GM21390 (cell line): ENCODE results near the gene TEX51.

Source experiments
- ATAC-seq: cut with Tn5 transposase; IDR thresholded peaks from one replicate; pipeline ENCODE4 v1.9.1; 2021; ENCODE audit not compliant: unreplicated experiment

Gene TEX51

DNA sequence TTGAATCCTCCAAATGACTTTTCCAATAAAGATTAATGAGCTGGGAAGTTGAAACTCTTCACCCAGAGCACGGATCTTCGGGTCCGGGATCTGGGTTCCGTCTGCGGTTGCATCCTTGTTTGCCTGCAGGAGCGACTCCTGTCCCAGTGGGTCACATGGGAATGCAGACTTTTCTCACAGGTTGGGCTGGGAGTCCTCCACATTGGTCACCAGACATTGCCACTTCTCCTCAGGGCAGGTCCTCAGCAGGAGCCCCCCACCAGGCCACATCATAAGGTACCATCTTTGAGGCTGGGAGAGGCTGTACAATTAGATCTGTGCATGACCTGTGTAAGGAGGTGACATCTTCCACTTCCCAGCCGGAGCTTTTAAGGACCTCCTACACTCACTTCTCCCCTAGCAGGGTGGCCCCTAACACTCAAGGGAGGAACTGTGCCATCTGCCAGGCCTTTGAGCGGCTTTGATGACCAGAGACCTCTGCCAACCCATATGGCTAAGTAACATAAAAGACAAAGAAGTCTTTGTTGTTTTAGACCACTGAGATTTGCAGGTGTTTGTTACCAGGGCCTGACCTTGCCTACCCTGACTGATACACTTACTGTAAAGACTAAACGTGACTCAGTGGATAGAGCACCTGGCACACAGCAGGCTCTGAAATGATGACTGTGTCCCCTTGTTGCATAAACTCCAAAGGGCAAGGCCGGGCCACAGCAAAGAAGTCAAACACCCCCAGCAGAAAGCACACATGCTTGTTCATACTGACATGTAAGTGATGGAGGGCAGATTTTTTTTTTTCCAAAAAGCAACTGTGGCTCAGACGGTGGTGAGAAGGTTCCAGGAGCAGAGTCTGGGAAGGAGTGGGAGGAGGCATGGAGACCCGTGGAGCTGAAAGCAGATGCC is 7.9 kb upstream of the TEX51 start:
- no peak for ATAC-seq

DNA sequence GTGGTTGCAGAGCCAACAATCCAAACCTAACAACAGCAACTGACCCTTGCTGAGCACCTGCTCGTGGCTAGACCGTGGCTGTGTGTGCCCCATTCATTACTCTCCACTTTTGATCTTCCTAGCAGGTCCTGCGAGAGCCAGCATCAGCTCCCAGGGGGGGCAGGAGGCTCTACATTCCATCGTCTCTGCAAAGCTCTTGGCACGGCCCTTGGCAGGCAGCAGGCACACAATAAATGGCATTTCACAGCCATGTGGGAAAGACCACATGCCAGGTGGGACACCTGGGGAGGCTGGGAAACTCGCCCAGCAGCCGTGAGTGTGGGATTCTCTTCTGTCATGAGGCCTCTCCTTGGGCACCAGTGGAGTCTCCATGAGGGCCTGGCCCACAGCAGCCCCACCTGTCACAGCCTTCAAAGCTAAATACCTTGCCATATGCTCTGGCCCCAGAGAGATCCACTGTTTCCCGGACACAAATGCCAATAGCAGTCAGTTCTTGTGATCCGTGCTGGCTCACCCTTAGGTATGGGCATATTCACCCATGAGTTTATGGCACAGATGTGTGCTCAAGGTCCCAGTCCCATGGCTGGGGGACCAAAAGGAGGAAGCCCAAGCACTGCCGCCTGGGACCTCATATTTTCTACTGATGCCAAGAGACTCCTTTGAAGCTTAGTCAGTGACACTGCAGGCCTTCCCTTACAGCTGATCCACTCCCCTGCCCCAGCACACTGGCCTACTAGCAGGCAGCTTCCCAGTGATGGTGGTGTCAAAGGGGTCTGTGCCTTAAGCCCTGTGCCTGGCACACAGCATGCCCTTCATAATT is 6.8 kb upstream of the TEX51 start:
- ATAC-seq, result no peak

DNA sequence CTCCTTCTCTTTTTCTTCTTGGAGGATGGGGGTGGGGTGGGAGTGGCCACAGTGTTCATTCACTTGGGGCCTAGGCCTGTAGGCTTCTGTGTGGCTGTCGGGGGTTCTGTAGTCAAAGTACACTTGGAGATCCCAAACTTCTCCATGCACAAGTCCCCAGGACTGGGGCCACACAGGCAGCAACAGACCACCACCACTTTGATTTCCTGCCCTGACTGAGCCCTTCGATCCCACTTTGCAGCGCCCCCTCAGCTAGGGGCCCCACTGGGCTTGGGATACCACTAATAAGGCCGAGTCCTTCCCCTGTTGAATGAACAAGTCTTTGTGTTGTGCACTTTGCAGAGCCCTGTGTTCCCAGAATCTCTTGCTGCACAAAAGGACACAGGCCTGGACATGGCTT is 5.5 kb upstream of the TEX51 start:
- no peak for ATAC-seq

DNA sequence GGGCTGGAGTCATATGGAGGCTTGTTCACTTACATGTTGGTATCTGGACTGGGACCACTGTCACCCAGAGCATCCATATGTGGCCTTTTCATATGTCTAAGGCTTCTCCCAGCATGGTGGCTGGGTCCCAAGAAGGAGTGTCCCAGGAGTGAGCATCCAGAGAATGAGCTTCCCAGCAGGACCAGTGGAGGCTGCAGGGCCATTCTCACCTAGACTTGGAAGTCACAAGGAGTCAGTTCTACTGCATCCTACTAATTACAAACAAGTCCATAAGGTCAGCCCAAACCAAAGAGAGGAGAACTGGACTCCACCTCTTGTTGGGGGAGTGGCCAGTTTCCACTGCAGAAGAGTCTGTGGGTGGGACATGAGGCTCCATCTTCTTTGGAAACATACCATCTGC is 5.1 kb upstream of the TEX51 start:
- no peak for ATAC-seq

DNA sequence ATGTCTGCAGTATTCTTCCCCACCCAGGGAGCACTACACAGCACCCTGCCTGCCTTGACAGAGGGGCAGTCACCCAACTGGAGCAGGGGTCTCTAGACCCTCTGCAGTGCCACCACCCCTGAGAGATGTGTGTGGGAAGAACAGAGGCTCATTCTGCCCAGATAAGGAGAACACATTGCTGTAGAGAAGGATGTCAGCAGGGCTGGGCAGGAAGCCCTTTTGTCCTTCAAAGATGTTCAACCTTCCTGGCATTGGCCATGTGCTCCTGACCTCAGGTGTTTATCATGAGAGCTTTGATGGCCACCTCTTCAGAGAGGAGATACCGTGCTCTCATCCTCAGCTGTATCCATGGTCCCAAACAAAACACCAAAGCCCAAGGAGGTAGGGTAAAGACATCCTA is 4.6 kb upstream of the TEX51 start:
- ATAC-seq, result no peak

DNA sequence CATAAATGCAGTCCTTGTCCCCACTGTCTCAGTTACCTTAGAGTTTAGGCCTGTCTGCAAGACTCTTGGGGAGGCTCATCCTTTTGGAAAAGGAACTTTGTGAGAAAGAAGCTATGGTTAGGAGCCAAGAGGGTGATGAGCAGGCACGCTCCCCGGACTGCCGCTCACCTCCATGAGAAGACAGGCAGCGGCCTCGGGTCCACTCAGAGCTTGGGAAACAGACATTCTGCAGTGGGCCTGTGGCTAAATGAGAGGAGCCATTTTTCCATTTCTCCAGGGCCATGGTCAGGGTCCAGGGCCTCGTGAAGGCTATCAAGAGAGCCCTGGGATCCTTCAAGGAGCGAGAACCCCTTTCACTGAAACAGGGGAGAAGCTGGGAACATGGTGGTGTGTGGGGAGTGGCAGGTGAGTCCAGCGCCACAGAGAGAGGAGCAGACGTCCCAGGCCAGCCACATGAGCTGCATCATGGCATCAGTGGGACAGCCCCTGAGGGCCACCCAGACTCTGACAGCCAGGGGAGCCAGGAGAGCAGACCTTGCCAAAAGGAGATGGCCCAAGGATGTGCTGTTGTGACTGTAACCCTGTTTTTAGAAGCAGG is 4.0 kb upstream of the TEX51 start:
- ATAC-seq, result no peak

DNA sequence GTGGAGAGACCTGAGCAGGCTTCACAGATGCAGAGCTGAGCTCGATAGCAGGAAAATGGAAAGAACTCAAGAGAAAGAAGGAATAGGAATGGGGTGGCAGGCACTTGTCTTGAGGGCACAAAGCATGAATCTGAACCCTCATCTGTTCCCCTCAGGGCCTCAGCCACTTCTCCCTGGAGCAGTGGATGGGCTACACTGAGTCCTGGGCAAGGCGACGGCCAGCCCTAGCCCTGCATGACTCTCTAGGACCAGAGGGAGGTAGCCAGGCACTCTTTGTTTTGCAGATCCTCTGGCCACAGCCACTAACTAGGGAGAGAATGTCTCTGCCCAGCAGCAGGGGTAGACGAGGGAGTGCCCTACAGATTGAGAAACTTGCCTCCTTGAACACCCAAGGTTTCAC is 3.4 kb upstream of the TEX51 start:
- ATAC-seq, result no peak

DNA sequence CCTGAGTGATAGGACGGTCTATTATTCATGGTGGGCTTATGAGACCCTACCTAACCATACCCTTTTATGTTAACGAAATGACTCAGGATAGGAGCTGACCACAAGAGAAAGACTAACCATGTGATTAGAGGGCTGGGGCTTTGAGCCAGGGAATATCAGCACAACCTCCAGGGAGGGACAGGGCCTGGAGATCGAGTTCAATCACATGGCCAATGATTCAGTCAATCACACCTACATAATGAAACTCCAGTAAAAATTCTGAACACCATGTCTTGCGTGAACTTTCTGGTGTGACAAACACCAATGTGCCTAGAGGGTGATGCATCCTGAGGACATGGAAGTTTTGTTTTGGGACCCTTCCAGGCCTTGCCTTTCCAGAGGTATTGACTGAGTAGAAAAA is 2.2 kb upstream of the TEX51 start:
- ATAC-seq, result no peak

DNA sequence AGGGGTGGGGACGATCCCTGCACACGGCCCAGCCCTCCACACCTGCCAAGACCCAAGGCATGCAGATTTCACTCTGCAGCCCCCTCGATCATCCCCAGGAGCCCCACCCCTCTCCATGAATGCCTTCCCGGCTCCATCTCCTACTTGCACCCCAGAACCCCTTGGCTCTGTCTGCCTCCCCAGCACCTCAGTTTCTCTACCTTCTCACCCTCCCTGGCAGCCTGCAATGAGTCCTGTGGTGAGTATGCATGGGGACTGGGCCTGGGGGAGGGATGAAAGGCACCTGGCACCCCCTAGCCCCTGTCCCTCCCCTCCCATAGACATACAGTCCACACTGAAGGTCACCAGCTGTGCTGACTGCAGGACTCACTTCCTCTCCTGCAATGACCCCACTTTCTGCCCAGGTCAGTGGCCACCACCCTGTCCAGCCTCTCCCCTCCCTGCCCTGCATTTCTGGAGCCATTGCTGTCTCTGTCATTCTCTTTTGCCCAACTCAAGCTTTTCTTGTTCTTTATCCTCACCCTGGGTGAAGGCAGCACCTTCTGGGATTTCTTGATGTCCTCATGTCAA is 1.0 kb downstream of the TEX51 start:
- no peak for ATAC-seq

DNA sequence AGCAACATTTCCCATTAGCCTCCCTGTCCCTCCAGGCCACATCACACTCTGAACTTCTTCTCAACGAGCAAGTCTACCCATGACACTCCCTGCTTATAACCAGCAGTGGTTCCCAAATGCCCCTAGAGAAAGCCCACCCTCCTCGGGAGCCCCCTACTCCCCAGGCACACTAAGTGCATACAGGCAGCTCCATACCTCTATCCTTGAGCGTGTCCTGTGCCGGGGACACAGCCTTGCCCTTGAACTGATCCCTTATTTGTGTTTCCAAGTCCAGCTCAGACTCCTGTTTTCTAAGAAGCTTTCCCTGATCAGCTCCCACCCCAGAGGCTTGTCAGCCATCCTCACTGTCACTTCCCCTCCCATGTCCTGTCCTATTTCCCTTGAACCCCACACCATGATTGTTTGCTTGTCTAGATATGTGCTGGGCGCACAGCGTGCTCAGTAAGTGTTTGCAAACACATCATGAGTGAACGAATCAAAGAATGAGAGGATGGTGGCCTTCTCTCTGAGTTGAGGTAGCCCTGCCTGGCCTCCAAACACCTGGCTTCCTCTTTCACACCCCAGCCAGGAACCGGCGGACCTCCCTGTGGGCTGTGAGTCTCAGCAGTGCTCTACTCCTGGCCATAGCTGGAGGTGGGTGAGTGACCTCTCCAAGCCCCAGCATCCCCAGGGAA is 2.1 kb downstream of the TEX51 start:
- no peak for ATAC-seq

DNA sequence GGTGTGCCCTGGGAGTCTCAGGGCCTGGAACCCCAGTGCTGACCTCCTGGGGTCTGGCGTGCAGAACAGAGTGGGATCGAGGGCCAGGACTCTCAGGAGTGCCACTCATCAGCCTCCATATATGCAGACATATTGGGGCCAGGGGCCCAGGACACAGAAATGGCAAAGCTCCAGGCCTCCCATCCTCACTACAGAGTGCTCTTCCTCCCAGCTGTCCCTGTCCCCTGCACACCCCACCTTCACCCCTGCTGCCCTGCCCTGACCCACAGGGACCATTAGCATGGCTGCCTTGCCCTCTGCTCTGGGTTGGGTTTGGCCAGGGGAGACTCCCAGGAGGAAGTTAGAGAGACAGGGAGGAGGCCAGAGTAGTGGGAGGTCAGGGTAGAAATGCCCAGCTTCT is 2.8 kb downstream of the TEX51 start:
- no peak for ATAC-seq

DNA sequence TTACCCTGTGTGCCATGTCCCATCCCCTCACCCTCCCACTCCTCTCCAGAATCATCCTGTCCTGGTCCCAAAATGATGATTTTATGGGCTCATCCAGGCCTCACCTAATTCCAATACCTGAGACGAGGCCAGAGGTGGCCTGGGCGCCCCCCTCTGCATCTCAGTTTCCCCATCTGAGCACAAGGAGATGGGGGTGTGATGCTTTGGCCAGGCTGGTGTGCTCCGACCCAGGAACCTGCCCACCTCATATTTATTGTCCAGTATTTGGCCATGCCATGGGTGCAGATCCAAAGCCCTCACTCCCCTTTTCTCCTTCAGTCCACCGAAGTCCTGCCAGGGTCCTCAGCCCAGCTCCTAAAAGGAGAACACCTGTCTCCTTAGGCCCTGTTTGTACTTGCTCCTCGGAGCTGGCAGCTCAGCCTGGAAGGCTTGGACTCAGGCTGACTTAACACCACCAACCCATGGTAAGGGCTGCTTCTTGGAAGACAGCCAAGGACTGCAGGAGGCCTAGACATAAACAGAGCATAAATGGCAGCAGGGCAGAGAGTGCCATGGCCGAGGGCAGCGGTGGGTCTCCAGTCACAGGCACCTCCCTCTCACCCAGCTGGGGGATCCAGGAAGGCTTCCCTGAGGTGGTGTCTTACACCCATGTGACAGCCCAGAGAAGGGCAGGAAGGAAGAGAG is 3.6 kb downstream of the TEX51 start:
- no peak for ATAC-seq

DNA sequence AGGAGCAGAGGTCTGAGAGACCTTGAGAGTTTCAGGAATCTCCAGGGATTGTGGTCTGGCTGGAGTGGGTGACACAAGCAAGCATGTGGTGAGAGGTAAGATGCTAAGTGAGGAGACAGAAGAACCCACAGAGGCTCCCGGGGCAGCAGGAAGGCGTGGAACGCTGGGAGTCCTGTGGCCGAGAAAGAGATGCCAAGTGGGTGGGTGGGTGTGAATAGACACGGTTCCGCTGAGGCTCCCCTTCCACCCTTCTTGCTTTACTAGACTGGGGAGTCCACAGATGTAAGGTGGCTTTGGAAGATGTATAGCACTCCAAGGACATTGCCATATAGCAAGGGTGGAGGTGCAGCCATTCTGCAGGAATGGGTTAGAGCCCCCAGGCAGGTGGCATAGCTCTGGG is 4.2 kb downstream of the TEX51 start:
- no peak for ATAC-seq

DNA sequence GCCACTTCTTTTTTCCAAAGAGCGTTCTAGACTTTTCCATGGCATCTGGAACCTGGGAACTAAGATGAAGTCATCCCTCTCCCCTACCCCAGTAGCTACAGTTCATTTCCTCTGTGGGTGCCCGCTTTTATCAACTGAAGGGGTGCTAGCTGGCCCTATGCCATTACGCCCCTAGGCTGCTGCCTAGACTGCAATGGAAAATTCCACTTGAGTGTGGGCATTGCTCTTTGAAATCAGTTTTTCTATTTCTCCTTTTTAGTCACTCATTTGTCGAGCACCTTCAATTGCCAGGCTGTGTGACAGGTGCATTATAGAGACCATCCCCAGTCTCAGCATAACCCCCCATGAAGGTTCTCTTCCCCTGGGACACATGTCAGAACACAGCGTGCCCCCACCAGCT is 7.3 kb downstream of the TEX51 start:
- ATAC-seq, result no peak

DNA sequence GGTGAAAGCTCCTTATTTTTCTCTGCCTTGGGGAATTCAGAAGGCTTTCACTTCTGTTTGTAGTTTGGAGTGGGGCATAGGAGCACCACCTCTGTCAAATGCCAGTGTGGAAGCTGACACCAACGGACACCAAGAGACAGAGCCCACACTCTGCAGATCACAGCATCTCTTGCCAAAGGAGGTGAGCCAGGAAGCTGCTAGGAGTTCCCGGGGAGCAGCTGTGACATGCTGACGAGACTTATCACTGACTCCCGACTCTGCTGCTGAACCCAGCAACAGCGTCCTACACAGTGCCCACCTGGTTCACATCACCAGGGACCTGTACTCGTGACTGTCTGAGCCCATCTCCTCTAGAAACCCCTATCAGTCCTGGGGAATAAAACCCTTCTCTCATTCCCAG is 8.1 kb downstream of the TEX51 start:
- no peak for ATAC-seq

DNA sequence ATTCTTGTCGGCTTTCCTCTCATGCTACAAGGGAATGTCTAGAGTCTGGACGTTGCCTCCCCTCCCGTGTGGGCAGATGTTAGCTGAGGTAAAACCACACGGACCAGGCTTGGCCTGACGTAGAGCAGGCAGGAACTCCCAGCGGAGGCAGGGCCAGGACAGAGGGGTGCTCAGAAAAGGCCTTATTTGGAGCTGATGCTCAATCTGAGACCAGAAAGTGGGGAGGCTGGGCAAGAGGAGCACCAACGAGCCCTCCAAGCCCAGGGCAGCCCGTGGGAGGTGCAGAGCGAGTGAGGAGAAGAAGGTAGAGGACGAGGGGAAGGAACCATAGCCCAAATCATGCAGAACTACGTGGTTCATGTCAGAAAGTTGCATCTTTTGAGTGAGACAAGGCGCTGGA is 9.0 kb downstream of the TEX51 start:
- no peak for ATAC-seq

DNA sequence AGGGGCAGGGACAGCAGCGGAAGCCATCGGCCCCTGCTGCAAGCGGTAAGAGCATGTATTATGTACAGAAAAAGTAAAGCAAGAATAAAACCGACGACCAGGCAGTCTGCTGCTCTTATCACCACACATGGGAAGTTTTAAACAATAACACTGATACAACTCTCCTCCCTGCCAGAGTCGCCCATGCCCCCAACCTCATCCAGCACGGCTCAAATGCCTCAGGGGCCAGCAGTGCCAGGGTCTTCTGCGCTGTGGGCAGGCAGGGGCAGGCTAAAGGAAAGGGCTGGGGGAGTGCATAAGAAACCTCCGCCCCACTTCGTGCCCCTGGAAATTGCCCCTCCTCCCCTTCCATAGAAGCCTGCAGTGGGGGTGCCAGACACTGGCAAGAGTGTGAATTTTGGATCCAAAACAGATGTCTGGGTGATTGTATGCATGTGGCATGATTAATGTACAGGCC is 10.1 kb downstream of the TEX51 start:
- no peak for ATAC-seq

DNA sequence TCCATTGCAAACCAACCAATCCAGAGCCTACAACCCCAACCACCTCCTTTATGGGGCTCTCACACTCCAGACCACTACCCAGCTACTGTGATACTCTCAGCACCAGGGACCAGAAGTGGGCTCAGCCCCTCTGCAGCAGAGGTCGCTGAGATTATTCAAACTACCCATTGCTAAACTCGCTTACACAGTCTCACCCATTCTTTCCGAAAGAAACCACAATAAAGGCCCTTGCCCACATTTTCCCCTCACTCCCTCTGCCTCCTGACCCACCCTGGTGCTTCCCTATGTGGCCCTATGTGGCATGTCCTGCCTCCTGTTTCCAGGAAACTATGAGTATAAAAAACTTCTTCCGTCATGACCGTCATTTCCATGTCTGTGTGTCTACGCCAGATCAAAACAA is 10.7 kb downstream of the TEX51 start:
- no peak for ATAC-seq

DNA sequence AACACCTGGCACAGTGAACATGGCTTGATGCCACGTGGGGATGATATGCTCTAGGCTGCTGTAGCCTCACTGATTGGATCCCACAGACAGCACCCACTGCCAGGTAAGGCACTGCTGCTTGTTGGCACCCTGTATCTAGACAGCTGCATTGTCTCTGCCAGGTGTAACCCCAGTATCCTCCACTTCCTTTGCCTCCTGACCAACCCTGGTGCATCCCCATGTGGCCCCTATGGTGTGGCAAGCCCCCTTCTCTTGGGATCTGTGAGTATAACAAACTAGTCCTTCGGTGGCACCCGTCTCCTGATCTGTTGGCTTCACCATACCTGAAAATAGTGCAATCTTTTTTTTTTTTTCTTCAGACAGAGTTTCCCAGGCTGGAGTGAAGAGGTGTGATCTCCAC is 11.1 kb downstream of the TEX51 start:
- ATAC-seq, result no peak

DNA sequence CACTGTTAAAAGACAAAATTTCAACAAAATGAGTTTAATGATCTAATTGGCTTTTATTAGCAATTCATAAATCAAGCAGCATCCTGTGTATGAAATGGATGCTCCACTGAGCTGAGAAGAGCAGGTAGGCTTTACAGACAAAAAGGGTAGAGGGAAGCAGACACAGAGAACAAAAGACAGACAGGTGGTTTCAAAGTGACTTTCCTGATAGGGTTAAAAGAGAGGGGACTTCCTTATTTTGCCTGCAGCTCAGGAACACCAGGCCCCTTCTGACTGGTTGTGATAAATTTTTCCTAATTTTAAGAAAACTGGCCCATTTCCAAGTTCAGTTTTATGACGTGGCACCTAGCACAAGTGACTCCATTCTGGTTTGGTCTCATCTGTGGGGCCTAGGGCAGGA is 11.9 kb downstream of the TEX51 start:
- no peak for ATAC-seq
